ENCODE results near the gene CAPN10.
A peak's percentile ranks its signal among the peaks of the same experiment; 100 is the strongest.

GRCh38 chr2:240565333-240566202 is 21.0 kb upstream of the CAPN10 start:
- TF ChIP-seq POLR2A (IDR thresholded peaks at IDR 0.05) = peak in 1 of 2 donors; percentile 67
- TF ChIP-seq CTCF (IDR thresholded peaks at IDR 0.05) = peak in 1 of 6 experiments; percentile 2
